Measurements from ENCODE around the gene PAIP2B. TPM values are rescaled to one million over a fixed set of nuclear protein-coding genes. Genes with fewer than 3 reads are reported as not detected.
A peak's percentile ranks its signal among the peaks of the same experiment; 100 is the strongest.

Gene PAIP2B
- total RNA-seq, 1 donor from 2014 or later, result 17.1 TPM

GRCh38 chr2:71223767-71224333 lies 3.1 kb downstream of the PAIP2B start:
- Mint-ChIP-seq H3K36me3 (no peaks in the 10 kb centered on the region), H3K27ac (no peak overlapping the region), H3K9me3 (no peaks in the 10 kb centered on the region), H3K4me1 (peaks cover 13% of the 10 kb centered on the region), H3K27me3 (ENCODE audit: insufficient read depth, low read depth) (peaks cover 2% of the 10 kb centered on the region), H3K4me3 (no peak overlapping the region)
- peak; percentile 76 for TF ChIP-seq CTCF (IDR thresholded peaks at IDR 0.05)
- no peak for TF ChIP-seq EZH2 (IDR thresholded peaks at IDR 0.05)
- Histone ChIP-seq H3K4me3 (no peak overlapping the region), H3K36me3 (no peaks in the 10 kb centered on the region), H3K79me2 (ENCODE audit: low read depth) (peaks cover 21% of the 10 kb centered on the region), H3K4me1 (peaks cover 9% of the 10 kb centered on the region), H2AFZ (replicated peaks) (no peak overlapping the region), H4K20me1 (ENCODE audit: low read depth) (peaks cover 8% of the 10 kb centered on the region), H3F3A (ENCODE audit: low read depth) (peaks cover 19% of the 10 kb centered on the region), H3K9me3 (ENCODE audit: low read depth) (no peaks in the 10 kb centered on the region), H3K27ac (no peak overlapping the region), H3K4me2 (no peak overlapping the region), H3K9ac (no peak overlapping the region), H3K27me3 (no peaks in the 10 kb centered on the region)
- DNase-seq (ENCODE audit: low spot score), result peak; percentile 80

GRCh38 chr2:71220743-71221142 lies 6.2 kb downstream of the PAIP2B start:
- Histone ChIP-seq H3K79me2 (ENCODE audit: low read depth) (peaks cover 17% of the 10 kb centered on the region), H4K20me1 (ENCODE audit: low read depth) (peaks cover 8% of the 10 kb centered on the region), H3K4me2 (no peak overlapping the region), H3K9ac (no peak overlapping the region), H3K36me3 (no peaks in the 10 kb centered on the region), H3K9me3 (ENCODE audit: low read depth) (no peaks in the 10 kb centered on the region), H3F3A (ENCODE audit: low read depth) (peaks cover 4% of the 10 kb centered on the region), H2AFZ (replicated peaks) (no peak overlapping the region), H3K27ac (no peak overlapping the region), H3K4me1 (peaks cover 5% of the 10 kb centered on the region), H3K4me3 (no peak overlapping the region), H3K27me3 (no peaks in the 10 kb centered on the region)
- Mint-ChIP-seq H3K36me3 (no peaks in the 10 kb centered on the region), H3K27ac (no peak overlapping the region), H3K4me3 (no peak overlapping the region), H3K27me3 (ENCODE audit: insufficient read depth, low read depth) (no peaks in the 10 kb centered on the region), H3K9me3 (no peaks in the 10 kb centered on the region), H3K4me1 (peaks cover 5% of the 10 kb centered on the region)
- TF ChIP-seq EZH2phosphoT487 (IDR thresholded peaks at IDR 0.05) (no peak), EZH2 (IDR thresholded peaks at IDR 0.05) (no peak), CTCF (IDR thresholded peaks at IDR 0.05) (no peak)
- DNase-seq (ENCODE audit: low spot score), result no peak

- TF ChIP-seq EZH2 (IDR thresholded peaks at IDR 0.05) (no peak), EZH2phosphoT487 (IDR thresholded peaks at IDR 0.05) (no peak), CTCF (IDR thresholded peaks at IDR 0.05) (no peak)
- Mint-ChIP-seq H3K4me3 (no peak overlapping the region), H3K27ac (no peak overlapping the region), H3K27me3 (ENCODE audit: insufficient read depth, low read depth) (no peaks in the 10 kb centered on the region), H3K36me3 (no peaks in the 10 kb centered on the region), H3K4me1 (no peaks in the 10 kb centered on the region), H3K9me3 (no peaks in the 10 kb centered on the region)
- H3K9ac ChIP-seq, result no peak overlapping the region
- no peak overlapping the region for H3K4me3 ChIP-seq
- H4K20me1 ChIP-seq (ENCODE audit: low read depth), result no peaks in the 10 kb centered on the region
- H3K4me2 ChIP-seq, result no peak overlapping the region
- H3K27me3 ChIP-seq, result no peaks in the 10 kb centered on the region
- no peaks in the 10 kb centered on the region for H3K79me2 ChIP-seq (ENCODE audit: low read depth)
- no peaks in the 10 kb centered on the region for H3K9me3 ChIP-seq (ENCODE audit: low read depth)
- DNase-seq (ENCODE audit: low spot score), result no peak
- no peaks in the 10 kb centered on the region for H3K36me3 ChIP-seq
- no peak overlapping the region for H2AFZ ChIP-seq (replicated peaks)
- H3F3A ChIP-seq (ENCODE audit: low read depth), result no peaks in the 10 kb centered on the region
- no peak overlapping the region for H3K27ac ChIP-seq
- no peaks in the 10 kb centered on the region for H3K4me1 ChIP-seq
These were observed 10.4 kb downstream of the PAIP2B start for GRCh38 chr2:71216501-71216900.
